Thoracic aorta (tissue), 2 donors: ENCODE measurements around the gene YARS1. TPM values are rescaled to one million over a fixed set of nuclear protein-coding genes. Genes with fewer than 3 reads are reported as not detected.
A peak's percentile ranks its signal among the peaks of the same experiment; 100 is the strongest.

ENCODE experiments used
- ATAC-seq: fragments of 150-250 bp; one replicate; pipeline ENCODE4 v1.8.0; 2017; ENCODE audit warnings: low read depth; ENCODE audit not compliant: insufficient number of reproducible peaks, low FRiP score
- DNase-seq: peaks from one replicate; pipeline ENCODE4 v3.0.0-alpha.2; 2020; ENCODE audit warnings: low spot score
- H3K27ac ChIP-seq, 2 donors: fragments of 200-600 bp; sonication (generic); 1 replicate in 1 of 2; 2 replicates in 1 of 2; pipeline ENCODE4 v1.5.1; 2016; ENCODE audit warnings: mild to moderate bottlenecking in 2 of 2, moderate library complexity in 2 of 2
- H3K27me3 ChIP-seq: fragments of 200-600 bp; sonication (generic); replicated peaks from 2 replicates; pipeline ENCODE4 v1.6.0; 2016; ENCODE audit warnings: mild to moderate bottlenecking; ENCODE audit not compliant: insufficient read depth
- H3K36me3 ChIP-seq: fragments of 200-600 bp; sonication (generic); one replicate; pipeline ENCODE4 v1.5.1; 2016
- H3K4me1 ChIP-seq, 2 donors: fragments of 200-600 bp; sonication (generic); 1 replicate in 1 of 2; 2 replicates in 1 of 2; pipeline versions ENCODE4 v1.5.1 to v1.6.0; 2016; ENCODE audit warnings: low read depth in 2 of 2, mild to moderate bottlenecking in 1 of 2; ENCODE audit not compliant: control insufficient read depth in 1 of 2
- H3K4me3 ChIP-seq: fragments of 200-600 bp; sonication (generic); 2 replicates; pipeline ENCODE4 v1.5.1; 2016; ENCODE audit warnings: mild to moderate bottlenecking
- H3K9me3 ChIP-seq: fragments of 200-600 bp; sonication (generic); 2 replicates; pipeline ENCODE4 v1.5.1; 2016
- CTCF ChIP-seq: fragments of 200-600 bp; sonication (generic); IDR thresholded peaks from one replicate; pipeline ENCODE4 v1.5.1; 2019; ENCODE audit warnings: antibody characterized with exemption
- total RNA-seq, 2 donors: library from RNA; depleted of rRNA; stranded (reverse); fragments of >200 nt; gene quantifications; one replicate each; pipeline versions ENCODE4 v1.1.0 to v1.2.3, GENCODE V29; 2016

The YARS1 gene
- total RNA-seq, 2 donors from 2014 or later, result 62.5 to 74.9 TPM

- no peak overlapping the region for H3K4me3 ChIP-seq
- ATAC-seq (no peak), DNase-seq (no peak)
- peaks cover 44 to 56% of the 10 kb centered on the region in 2 donors for H3K4me1 ChIP-seq
- H3K36me3 ChIP-seq, result peaks cover 7% of the 10 kb centered on the region
- H3K9me3 ChIP-seq, result no peaks in the 10 kb centered on the region
- H3K27me3 ChIP-seq, result no peaks in the 10 kb centered on the region
- no peak for TF ChIP-seq CTCF
- H3K27ac ChIP-seq, result peak overlapping the region; percentile 7 to 52
These were observed 3.0 kb downstream of the YARS1 start for GRCh38 chr1:32813941-32814739.

GRCh38 chr1:32811917-32812316 is 5.2 kb downstream of the YARS1 start:
- no peak for TF ChIP-seq CTCF
- DNase-seq, result no peak
- no peak overlapping the region for H3K27ac ChIP-seq
- ATAC-seq, result no peak
- H3K4me1 ChIP-seq, result peaks cover 38 to 47% of the 10 kb centered on the region in 2 donors
- no peak overlapping the region for H3K4me3 ChIP-seq
- H3K9me3 ChIP-seq, result no peaks in the 10 kb centered on the region
- H3K27me3 ChIP-seq, result no peaks in the 10 kb centered on the region
- peaks cover 8% of the 10 kb centered on the region for H3K36me3 ChIP-seq

- Histone ChIP-seq H3K36me3 (peaks cover 14% of the 10 kb centered on the region), H3K4me1 (peaks cover 38 to 46% of the 10 kb centered on the region in 2 donors), H3K27ac (no peak overlapping the region), H3K4me3 (no peak overlapping the region), H3K27me3 (no peaks in the 10 kb centered on the region), H3K9me3 (no peaks in the 10 kb centered on the region)
- DNase-seq (no peak), ATAC-seq (no peak)
- TF ChIP-seq CTCF, result no peak
These were observed 5.9 kb downstream of the YARS1 start for GRCh38 chr1:32811265-32811664.

DNA sequence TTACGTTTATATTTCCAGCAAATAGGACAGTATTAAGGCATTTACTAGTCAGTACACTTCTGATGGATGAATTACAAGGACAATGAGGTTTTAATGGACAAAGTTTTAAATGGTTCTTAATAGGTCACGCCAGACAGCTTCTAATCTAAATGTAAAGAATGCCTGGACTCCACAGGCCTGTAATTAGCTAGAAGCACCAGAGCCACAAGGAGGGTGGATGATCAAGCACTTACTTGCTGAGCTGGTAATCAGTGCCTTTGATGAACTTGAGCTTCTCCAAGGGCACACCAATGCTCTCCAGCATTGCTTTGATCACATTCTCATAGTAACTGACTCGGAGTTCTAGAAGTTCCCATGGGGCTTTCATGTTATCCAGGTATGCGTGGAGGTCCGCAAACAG is 6.8 kb downstream of the YARS1 start:
- Histone ChIP-seq H3K9me3 (no peaks in the 10 kb centered on the region), H3K36me3 (peaks cover 22% of the 10 kb centered on the region), H3K27ac (no peak overlapping the region), H3K27me3 (no peaks in the 10 kb centered on the region), H3K4me3 (no peak overlapping the region), H3K4me1 (peaks cover 29 to 37% of the 10 kb centered on the region in 2 donors)
- DNase-seq, result no peak
- TF ChIP-seq CTCF, result no peak
- ATAC-seq, result no peak

- Histone ChIP-seq H3K4me3 (no peak overlapping the region), H3K9me3 (no peaks in the 10 kb centered on the region), H3K27me3 (no peaks in the 10 kb centered on the region), H3K36me3 (peaks cover 23% of the 10 kb centered on the region), H3K27ac (no peak overlapping the region), H3K4me1 (peaks cover 14 to 19% of the 10 kb centered on the region in 2 donors)
- no peak for TF ChIP-seq CTCF
- no peak for ATAC-seq
- DNase-seq, result no peak
These were observed 8.6 kb downstream of the YARS1 start for GRCh38 chr1:32808580-32808979.
